Activated T-helper 1 cell treated with anti-CD3 and anti-CD28 coated beads, Interleukin-12 subunit alpha, Interleukin-12 subunit beta, Interleukin-2, Interleukin-4 antibody, amounts not matched to agents 30 ng/mL and 10 ng/mL and 1 ng/mL, durations not matched to agents 14 hours and 24 hours and 36 hours (primary cell): ENCODE data around the gene BRAF. TPM values are rescaled to one million over a fixed set of nuclear protein-coding genes. Genes with fewer than 3 reads are reported as not detected.
"Not testable (repeated sequence)": the region's sequence is repeated elsewhere in the genome, so short reads cannot be mapped to it uniquely, and the experiment has no call there.

Experiments used
- DNase-seq: peaks from one replicate; pipeline ENCODE4 v3.0.0; 2021; ENCODE audit warnings: low spot score
- H3K27ac Mint-ChIP-seq: one replicate; pipeline ENCODE4 v1.8.0; 2021; ENCODE audit warnings: mild to moderate bottlenecking, mixed read lengths
- H3K27me3 Mint-ChIP-seq: one replicate; pipeline ENCODE4 v1.8.0; 2022; ENCODE audit warnings: mild to moderate bottlenecking, moderate library complexity, mixed read lengths; ENCODE audit not compliant: insufficient read depth
- H3K36me3 Mint-ChIP-seq: one replicate; pipeline ENCODE4 v1.8.0; 2021; ENCODE audit warnings: low read depth, mixed read lengths
- H3K4me1 Mint-ChIP-seq: one replicate; pipeline ENCODE4 v1.8.0; 2021; ENCODE audit warnings: low read depth, mixed read lengths
- H3K4me3 Mint-ChIP-seq: one replicate; pipeline ENCODE4 v1.8.0; 2021; ENCODE audit warnings: mild to moderate bottlenecking, moderate library complexity, mixed read lengths
- H3K9me3 Mint-ChIP-seq: one replicate; pipeline ENCODE4 v1.8.0; 2021; ENCODE audit warnings: mixed read lengths
- intact Hi-C: fragments of 100-400 bp; cut with micrococcal nuclease; formaldehyde crosslinking; loops from one replicate; pipeline ENCODE4 v1.15.1; 2024
- total RNA-seq: library from RNA; stranded (reverse); gene quantifications from 2 replicates; pipeline ENCODE4 v1.2.3, GENCODE V29; 2022

Gene BRAF
- 23.1 and 24.7 TPM in 2 replicates for total RNA-seq

DNA sequence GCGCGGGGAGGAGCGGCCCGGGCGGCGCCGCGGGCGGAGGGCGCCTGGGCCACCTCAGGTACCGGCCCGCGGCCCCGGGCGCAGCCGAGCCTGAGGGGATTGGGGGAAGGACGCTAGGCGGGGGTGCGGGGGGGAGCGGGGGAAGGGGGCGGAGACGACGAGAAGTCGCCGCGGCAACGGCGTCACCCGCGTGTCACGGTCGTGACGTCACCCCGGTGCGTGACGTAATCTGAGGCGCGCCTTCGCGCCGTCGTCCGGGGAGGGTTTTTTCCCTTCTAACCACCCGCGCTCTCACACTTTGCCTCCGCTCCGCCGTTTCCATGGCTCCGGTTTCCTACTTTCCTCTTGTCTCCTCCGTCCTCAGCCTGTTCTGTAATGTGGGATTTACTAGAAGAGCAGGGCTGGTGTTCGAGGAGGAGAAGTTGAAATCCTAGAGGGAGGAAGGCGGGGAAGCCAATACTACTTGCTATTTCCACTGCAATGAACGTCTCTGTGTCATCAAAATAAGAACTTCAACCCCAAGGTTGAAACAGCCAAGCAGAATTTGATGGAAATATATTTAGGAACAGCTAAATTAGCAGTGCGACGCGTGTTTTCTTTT, at the start of gene BRAF:
BRAF (minus strand) TSS at position 109 of the 601 bp plus-strand sequence. CDS start 226 bp downstream, outside the sequence.
- Mint-ChIP-seq H3K4me3 (peak within 1 kb of the TSS; percentile 91), H3K9me3 (no peaks in the 10 kb centered on the region), H3K36me3 (no peaks in the 10 kb centered on the region), H3K4me1 (peaks cover 9% of the 10 kb centered on the region), H3K27ac (peak within 1 kb of the TSS; percentile 94), H3K27me3 (no peaks in the 10 kb centered on the region)
- intact Hi-C loops = loop anchor here (1.0 to 10.0 kb wide), 12 partner anchors 23 to 1880 kb away; partner anchors contain the start of genes AGK, FMC1, MKRN1 and MRPS33
- peak; percentile 91 for DNase-seq

DNA sequence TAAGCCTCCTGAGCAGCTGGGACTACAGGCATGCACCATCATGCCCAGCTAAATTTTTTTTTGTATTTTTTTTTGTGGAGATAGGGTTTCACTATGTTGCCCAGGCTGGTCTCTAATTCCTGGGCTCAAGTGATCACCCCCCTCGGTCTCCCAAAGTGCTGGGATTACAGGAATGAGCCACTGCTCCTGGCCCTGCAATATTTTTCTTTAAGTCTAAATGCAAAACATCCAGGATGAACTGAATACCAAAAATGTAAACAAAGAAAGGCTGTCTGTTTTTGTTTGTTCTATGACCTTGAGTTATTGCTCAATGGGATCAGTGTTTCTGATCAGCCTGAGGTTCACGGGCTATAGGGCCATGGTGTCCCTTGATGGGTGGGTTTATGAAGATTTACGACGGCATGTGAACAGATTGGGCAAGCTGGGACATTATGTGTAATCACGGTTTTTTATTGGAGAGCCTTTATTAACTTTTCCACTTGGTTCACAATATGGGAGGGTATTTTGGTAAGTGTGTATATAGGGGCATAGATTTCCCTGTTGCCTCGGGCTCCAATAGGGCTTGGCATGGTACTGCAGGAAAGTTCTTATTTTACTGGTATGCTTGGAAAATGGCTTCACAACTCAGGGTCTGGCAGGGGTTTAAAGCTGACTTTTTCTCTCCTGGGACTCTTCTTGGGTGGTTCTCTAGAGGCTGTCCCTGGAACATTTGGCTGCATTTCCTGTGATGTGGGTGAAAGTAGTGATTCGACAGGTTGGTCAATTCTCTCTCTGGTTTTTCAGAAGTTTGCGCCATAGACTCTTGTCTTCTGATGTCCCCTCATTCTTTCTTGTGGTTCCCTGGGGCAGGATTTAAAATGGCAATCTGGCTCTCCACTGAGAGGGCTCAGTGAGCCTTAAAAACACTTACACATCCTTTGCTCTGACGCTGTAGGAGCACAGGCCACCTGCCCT, 48.4 kb upstream of the BRAF start:
- Mint-ChIP-seq H3K9me3 (no peaks in the 10 kb centered on the region), H3K4me3 (no peak overlapping the region), H3K36me3 (no peaks in the 10 kb centered on the region), H3K4me1 (no peaks in the 10 kb centered on the region), H3K27me3 (peaks cover 9% of the 10 kb centered on the region), H3K27ac (no peak overlapping the region)
- intact Hi-C loops = no loop called here
- no peak for DNase-seq

DNA sequence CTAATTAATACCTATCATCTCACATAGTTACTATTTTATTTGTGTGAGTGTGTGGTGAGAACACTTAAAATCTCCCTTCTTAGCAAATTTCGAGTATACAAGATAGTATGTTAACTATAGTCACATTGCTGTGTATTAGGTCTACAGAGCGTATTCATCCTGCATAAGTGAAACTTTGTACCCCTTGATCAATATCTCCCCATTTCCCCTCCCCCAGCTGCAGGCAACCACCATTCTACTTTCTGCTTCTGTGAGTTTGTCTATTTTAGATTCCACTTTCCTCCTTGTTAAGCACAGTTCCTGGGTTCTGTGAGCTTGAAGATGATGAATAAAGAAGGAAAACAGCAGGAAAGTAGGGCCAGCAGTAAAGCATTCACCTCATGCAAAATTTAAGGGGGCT, 47.6 kb upstream of the BRAF start:
- H3K36me3 Mint-ChIP-seq = no peaks in the 10 kb centered on the region
- H3K27ac Mint-ChIP-seq = no peak overlapping the region
- DNase-seq = no peak
- no peaks in the 10 kb centered on the region for H3K4me1 Mint-ChIP-seq
- no peak overlapping the region for H3K4me3 Mint-ChIP-seq
- peaks cover 7% of the 10 kb centered on the region for H3K27me3 Mint-ChIP-seq
- intact Hi-C loops = no loop called here
- H3K9me3 Mint-ChIP-seq = no peaks in the 10 kb centered on the region

DNA sequence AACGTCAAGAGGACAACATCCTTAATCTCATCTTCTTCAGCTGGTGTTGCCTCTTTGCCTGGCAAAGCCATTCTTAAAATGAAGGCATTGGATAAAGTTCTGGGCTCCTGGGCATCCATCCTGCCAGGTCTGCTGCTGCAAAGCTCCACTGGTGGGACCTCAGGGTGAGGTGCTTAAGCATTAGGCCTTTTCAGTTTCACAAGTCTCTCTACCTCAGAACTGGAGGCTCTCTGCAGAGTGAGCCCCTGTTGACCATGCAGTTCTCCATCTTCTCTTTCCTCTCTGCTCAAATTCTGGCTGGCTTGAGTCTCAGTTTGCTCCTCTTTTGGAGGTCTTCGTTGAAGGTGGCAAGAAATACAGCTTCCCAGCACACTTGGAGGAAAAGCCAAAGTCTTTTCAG, 42.7 kb upstream of the BRAF start:
- peaks cover 6% of the 10 kb centered on the region for H3K27me3 Mint-ChIP-seq
- H3K4me3 Mint-ChIP-seq = no peak overlapping the region

DNA sequence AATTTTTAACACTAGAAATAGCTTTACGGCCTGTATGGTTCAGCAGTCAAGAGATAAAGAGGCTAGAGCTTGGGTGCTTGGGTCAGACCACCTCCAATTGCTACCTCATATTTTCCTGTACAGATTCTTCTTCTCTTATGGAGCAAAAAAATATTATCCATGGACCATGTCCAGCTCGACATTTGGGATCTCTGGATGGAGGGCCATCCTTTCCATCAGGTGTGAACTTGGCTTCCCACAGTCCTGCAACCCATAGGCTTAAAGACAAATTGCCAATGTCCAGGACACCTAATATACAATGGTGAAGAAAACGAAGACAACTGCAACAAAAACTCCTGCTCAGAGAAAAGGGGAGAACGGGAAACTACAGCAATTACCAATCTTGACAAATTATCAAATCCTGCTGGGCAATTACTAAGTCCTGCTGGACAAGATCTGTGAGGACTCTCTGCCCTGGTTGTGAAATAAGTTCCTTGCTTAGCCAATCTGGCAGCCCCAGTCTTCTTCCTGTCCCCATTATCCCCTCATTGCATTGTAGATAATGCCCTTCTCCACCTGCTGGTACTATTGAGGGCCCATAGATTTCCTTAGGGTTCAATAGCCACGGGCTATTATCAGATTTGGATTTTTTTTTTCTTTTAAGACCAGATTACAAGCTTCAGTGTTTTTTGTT, 42.0 kb upstream of the BRAF start:
- no peak overlapping the region for H3K4me3 Mint-ChIP-seq
- no peak for DNase-seq
- no peaks in the 10 kb centered on the region for H3K4me1 Mint-ChIP-seq
- H3K27me3 Mint-ChIP-seq = peaks cover 6% of the 10 kb centered on the region
- H3K9me3 Mint-ChIP-seq = no peaks in the 10 kb centered on the region
- no peak overlapping the region for H3K27ac Mint-ChIP-seq
- no peaks in the 10 kb centered on the region for H3K36me3 Mint-ChIP-seq
- intact Hi-C loops = no loop called here

More for the DNA sequence above, 42.7 kb upstream of the BRAF start:
- H3K4me1 Mint-ChIP-seq = no peaks in the 10 kb centered on the region
- no peak for DNase-seq
- H3K9me3 Mint-ChIP-seq = no peaks in the 10 kb centered on the region
- H3K27ac Mint-ChIP-seq = no peak overlapping the region
- no peaks in the 10 kb centered on the region for H3K36me3 Mint-ChIP-seq
- intact Hi-C loops = no loop called here

DNA sequence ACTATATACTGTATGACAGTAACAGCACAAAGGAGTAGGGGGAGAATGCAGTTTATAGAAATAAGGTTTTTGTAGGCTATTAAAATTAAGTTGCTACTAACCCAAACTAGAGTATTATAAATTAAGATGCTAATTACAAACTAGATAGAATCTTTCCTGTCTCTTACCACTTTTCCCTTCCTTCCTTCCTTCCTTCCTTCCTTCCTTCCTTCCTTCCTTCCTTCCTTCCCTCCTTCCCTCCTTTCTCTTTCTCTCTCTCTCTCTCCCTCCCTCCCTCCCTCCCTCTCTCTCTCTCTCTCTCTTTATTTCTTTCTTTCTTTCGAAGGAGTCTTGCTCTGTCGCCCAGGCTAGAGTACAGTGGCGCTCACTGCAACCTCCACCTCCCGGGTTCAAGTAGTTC, 36.4 kb upstream of the BRAF start:
- Mint-ChIP-seq H3K4me3 (no peak overlapping the region), H3K27me3 (peaks cover 3% of the 10 kb centered on the region), H3K27ac (no peak overlapping the region), H3K9me3 (no peaks in the 10 kb centered on the region), H3K36me3 (no peaks in the 10 kb centered on the region), H3K4me1 (no peaks in the 10 kb centered on the region)
- no peak for DNase-seq
- intact Hi-C loops = no loop called here

DNA sequence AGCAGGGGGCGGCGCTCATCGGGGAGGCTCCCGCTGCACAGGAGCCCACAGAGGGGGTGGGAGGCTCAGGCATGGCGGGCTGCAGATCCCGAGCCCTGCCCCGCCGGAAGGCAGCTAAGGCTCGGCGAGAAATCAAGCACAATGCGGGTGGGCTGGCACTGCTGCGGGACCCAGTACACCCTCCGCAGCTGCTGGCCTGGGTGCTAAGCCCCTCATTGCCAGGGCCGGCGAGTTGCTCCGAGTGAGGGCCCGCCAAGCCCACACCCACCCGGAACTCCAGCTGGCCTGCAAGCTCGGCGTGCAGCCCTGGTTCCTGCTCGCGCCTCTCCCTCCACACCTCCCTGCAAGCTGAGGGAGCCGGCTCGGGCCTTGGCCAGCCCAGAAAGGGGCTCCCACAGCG, 32.3 kb upstream of the BRAF start:
- H3K36me3 Mint-ChIP-seq, H3K4me1 Mint-ChIP-seq, intact Hi-C loops, H3K9me3 Mint-ChIP-seq, H3K27ac Mint-ChIP-seq, H3K27me3 Mint-ChIP-seq, H3K4me3 Mint-ChIP-seq, DNase-seq: not testable (repeated sequence)

DNA sequence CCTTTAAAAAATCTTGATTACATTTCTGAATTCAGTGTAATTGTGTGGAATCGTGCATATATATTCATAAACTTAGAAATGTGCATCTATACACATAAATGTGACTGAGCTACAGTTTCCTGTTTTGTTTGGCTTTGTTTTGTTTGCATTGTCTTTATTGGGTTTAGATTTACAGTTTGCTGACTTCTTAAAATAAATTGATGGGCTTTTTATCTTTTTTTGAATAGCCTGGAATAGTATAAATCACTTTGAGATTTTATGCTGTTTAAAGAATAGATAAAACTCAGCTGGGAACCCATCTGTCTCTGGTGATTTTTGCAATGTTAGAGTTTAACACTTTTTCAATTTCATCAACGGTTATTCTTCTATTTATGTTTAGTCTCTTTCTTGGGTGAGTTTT, 21.2 kb upstream of the BRAF start:
- Mint-ChIP-seq H3K36me3 (no peaks in the 10 kb centered on the region), H3K4me3 (no peak overlapping the region), H3K27ac (no peak overlapping the region), H3K4me1 (no peaks in the 10 kb centered on the region), H3K27me3 (peaks cover 2% of the 10 kb centered on the region), H3K9me3 (no peaks in the 10 kb centered on the region)
- intact Hi-C loops = no loop called here
- no peak for DNase-seq

DNA sequence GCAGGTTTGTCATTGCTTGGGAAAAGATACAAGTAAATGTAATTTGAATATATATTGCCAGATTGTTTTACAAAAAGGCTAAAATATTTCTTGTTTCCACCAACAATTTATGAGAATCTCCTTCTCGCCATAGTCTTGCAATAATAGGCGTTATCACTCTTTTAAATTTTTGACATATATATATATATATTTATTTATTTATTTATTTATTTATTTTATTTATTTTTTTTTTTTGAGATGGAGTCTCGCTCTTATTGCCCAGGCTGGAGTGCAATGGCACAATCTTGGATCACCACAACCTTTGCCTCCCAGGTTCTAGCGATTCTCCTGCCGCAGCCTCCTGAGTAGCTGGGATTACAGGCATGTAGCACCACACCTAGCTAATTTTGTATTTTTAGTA, 17.5 kb upstream of the BRAF start:
- not testable (repeated sequence) for H3K36me3 Mint-ChIP-seq, H3K27me3 Mint-ChIP-seq, H3K27ac Mint-ChIP-seq

DNA sequence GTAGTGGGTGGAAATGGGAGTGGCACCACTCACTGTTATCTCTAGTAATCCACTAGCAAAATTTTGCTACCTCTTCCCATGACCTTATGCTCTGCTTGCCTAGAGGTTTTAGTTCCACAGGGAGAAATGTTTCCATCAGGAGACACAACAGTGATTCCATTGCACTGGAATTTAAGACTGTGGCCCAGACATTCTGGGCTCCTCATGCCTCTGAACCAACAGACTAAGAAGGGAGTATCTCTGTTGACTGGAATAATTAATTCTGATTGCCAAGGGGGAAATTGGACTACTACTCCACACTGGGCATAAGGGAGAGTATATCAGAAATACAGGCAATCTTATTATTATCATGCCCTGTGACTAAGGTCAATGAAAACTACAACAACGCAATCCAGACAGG, 16.2 kb upstream of the BRAF start:
- H3K36me3 Mint-ChIP-seq = no peaks in the 10 kb centered on the region
- H3K4me1 Mint-ChIP-seq = no peaks in the 10 kb centered on the region
- H3K9me3 Mint-ChIP-seq = no peaks in the 10 kb centered on the region
- H3K27me3 Mint-ChIP-seq = peaks cover 2% of the 10 kb centered on the region
- no peak for DNase-seq
- intact Hi-C loops = no loop called here
- H3K4me3 Mint-ChIP-seq = no peak overlapping the region
- H3K27ac Mint-ChIP-seq = no peak overlapping the region

More for the DNA sequence above, 17.5 kb upstream of the BRAF start:
- H3K4me3 Mint-ChIP-seq, H3K4me1 Mint-ChIP-seq, intact Hi-C loops, DNase-seq, H3K9me3 Mint-ChIP-seq: not testable (repeated sequence)

DNA sequence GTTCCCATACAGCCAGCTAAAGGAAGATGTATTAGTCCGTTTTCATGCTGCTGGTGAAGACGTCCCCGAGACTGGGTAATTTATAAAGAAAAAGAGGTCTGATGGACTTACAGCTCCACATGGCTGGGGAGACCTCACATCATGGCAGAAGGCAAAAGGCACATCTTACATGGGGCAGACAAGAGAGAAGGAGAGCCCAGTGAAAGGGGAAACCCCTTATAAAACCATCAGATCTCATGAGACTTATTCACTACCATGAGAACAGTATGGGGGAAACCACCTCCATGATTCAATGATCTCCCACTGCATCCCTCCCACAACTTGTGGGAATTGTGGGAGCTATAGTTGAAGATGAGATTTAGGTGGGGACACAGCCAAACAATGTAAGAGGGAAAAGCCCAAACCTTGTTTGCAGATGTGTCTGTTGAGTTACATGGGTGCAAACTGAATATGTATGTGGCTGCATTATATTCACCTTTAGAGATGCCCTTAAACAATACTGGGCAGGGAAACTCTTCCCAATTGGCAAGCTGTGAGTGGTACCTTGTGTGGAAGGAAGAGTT, 13.1 kb upstream of the BRAF start:
- DNase-seq = no peak
- H3K27ac Mint-ChIP-seq = no peak overlapping the region
- H3K9me3 Mint-ChIP-seq = no peaks in the 10 kb centered on the region
- no peaks in the 10 kb centered on the region for H3K4me1 Mint-ChIP-seq
- peaks cover 12% of the 10 kb centered on the region for H3K27me3 Mint-ChIP-seq
- H3K36me3 Mint-ChIP-seq = no peaks in the 10 kb centered on the region
- no peak overlapping the region for H3K4me3 Mint-ChIP-seq
- intact Hi-C loops = no loop called here

DNA sequence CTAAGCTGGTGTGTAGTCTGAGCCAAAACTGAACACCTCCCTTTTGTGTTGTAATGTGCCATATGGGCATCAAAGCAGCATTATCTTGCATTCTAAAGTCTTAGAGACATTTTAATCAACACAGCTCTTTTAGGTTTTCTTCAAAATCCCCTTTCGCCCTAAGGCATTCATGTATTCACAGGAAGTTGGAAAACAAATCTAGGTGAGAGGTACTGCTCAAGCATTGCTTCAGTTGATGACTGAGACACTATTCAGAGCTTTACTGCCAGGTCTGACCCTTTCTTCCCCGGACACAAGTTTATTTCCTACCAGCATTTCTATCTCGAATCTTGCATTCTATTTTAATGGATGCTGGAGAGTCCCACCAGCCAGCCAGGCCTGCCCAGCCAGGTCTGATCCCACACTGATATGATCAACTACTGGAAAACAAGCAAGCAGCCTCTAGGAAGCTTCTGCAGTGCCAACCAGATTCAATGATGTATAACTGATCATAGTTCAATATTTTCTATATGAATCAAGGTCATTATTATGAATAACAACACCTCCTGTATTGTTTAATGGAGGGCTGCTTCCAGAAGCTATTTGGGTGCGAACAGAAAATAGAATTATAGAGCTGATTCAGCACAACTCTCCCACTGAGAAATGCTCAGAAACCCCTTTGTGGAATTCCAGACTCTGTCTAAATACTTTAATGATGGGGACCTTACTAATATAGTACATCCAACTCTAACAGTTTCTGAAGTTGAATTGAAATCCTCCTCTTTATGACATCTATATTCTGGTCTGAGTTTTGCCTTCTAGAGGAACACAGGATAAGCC, 4.0 kb upstream of the BRAF start:
- DNase-seq = no peak
- no peak overlapping the region for H3K27ac Mint-ChIP-seq
- H3K27me3 Mint-ChIP-seq = peaks cover 24% of the 10 kb centered on the region
- H3K4me1 Mint-ChIP-seq = no peaks in the 10 kb centered on the region
- H3K4me3 Mint-ChIP-seq = no peak overlapping the region
- no peaks in the 10 kb centered on the region for H3K9me3 Mint-ChIP-seq
- intact Hi-C loops = loop anchor here (5.0 to 10.0 kb wide), 3 partner anchors 146 to 1876 kb away; partner anchors contain the start of genes FMC1 and TMEM178B
- no peaks in the 10 kb centered on the region for H3K36me3 Mint-ChIP-seq
